Peyer's patch (tissue), 4 donors: Measurements from ENCODE around the gene FTO. TPM values are rescaled to one million over a fixed set of nuclear protein-coding genes. Genes with fewer than 3 reads are reported as not detected.

Experiments
- DNase-seq, 3 donors: peaks; one replicate each; pipeline ENCODE4 v3.0.0-alpha.2; 2017 to 2019
- H3K27ac ChIP-seq, 4 donors: fragments of 200-600 bp; sonication (generic); one replicate each; pipeline ENCODE4 v1.5.1; 2016 to 2019
- H3K27me3 ChIP-seq, 2 donors: fragments of 200-600 bp; sonication (generic); one replicate each; pipeline ENCODE4 v1.5.1; 2019
- H3K36me3 ChIP-seq, 3 donors: fragments of 200-600 bp; sonication (generic); one replicate each; pipeline ENCODE4 v1.5.1; 2016 to 2019
- H3K4me1 ChIP-seq, 4 donors: fragments of 200-600 bp; sonication (generic); one replicate each; pipeline ENCODE4 v1.5.1; 2016 to 2019
- H3K4me3 ChIP-seq, 4 donors: fragments of 200-600 bp; sonication (generic); 1 replicate in 3 of 4; 2 replicates in 1 of 4; pipeline ENCODE4 v1.5.1; 2016 to 2019; ENCODE audit warnings: mild to moderate bottlenecking in 1 of 4
- H3K9me3 ChIP-seq, 4 donors: fragments of 200-600 bp; sonication (generic); one replicate each; pipeline ENCODE4 v1.5.1; 2016 to 2019; ENCODE audit warnings: mild to moderate bottlenecking in 1 of 4
- POLR2A ChIP-seq, 2 donors: fragments of 450-650 bp; IDR thresholded peaks; one replicate each; pipeline ENCODE4 v1.5.1; 2017; ENCODE audit warnings: antibody characterized with exemption in 2 of 2, mild to moderate bottlenecking in 2 of 2, moderate library complexity in 2 of 2
- total RNA-seq, 4 donors: library from RNA; depleted of rRNA; stranded (reverse); fragments of >200 nt; gene quantifications; one replicate each; pipeline ENCODE4 v1.1.0, GENCODE V29; 2016
- TF ChIP-seq, protein P1 (sequence below), 6 experiments: fragments of 450-650 bp in 4 of 6; fragments of 200-600 bp in 2 of 6; sonication (generic) in 1 of 6; IDR thresholded peaks; one replicate each; pipeline ENCODE4 v1.5.1; 2017 to 2019; ENCODE audit warnings: antibody characterized with exemption in 6 of 6, mild to moderate bottlenecking in 3 of 6, moderate library complexity in 1 of 6

Gene FTO
- total RNA-seq, 4 donors from 2014 or later: 37.0 to 95.7 (median 45.1) TPM

DNA sequence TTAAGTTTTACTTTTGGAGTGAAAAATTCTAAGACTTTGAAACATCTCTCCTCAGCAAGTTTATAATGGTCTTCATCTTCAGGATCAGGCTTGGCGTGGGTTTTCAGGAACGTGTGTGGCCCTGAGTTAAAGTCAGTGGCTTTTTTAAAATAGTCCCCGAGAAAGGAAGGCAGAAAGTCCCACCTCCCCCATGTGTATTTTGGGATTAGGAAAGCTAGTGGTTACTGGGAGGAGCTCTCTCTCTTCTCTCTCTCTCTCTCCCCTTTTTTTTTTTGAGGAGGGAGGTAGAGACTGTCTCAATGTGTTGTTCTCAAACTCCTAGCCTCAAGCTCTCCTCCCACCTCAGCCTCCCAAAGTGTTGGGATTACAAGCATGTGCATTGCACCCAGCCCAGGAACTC is 369.4 kb downstream of the FTO start:
- no peak for DNase-seq
- Histone ChIP-seq H3K4me1 (no peaks in the 10 kb centered on the region), H3K4me3 (no peak overlapping the region), H3K27ac (no peak overlapping the region), H3K36me3 (no peaks in the 10 kb centered on the region), H3K27me3 (no peaks in the 10 kb centered on the region), H3K9me3 (no peaks in the 10 kb centered on the region)
- TF ChIP-seq POLR2A (IDR thresholded peaks at IDR 0.05): no peak
- TF ChIP-seq, protein P1, sequence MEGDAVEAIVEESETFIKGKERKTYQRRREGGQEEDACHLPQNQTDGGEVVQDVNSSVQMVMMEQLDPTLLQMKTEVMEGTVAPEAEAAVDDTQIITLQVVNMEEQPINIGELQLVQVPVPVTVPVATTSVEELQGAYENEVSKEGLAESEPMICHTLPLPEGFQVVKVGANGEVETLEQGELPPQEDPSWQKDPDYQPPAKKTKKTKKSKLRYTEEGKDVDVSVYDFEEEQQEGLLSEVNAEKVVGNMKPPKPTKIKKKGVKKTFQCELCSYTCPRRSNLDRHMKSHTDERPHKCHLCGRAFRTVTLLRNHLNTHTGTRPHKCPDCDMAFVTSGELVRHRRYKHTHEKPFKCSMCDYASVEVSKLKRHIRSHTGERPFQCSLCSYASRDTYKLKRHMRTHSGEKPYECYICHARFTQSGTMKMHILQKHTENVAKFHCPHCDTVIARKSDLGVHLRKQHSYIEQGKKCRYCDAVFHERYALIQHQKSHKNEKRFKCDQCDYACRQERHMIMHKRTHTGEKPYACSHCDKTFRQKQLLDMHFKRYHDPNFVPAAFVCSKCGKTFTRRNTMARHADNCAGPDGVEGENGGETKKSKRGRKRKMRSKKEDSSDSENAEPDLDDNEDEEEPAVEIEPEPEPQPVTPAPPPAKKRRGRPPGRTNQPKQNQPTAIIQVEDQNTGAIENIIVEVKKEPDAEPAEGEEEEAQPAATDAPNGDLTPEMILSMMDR (IDR thresholded peaks at IDR 0.05): no peak

GRCh38 chr16:54075446-54075845 is 371.5 kb downstream of the FTO start:
- Histone ChIP-seq H3K27ac (no peak overlapping the region), H3K4me1 (no peaks in the 10 kb centered on the region), H3K4me3 (no peak overlapping the region), H3K36me3 (no peaks in the 10 kb centered on the region), H3K9me3 (no peaks in the 10 kb centered on the region), H3K27me3 (no peaks in the 10 kb centered on the region)
- TF ChIP-seq, protein P1 (IDR thresholded peaks at IDR 0.05): no peak
- TF ChIP-seq POLR2A (IDR thresholded peaks at IDR 0.05): no peak
- DNase-seq: no peak

DNA sequence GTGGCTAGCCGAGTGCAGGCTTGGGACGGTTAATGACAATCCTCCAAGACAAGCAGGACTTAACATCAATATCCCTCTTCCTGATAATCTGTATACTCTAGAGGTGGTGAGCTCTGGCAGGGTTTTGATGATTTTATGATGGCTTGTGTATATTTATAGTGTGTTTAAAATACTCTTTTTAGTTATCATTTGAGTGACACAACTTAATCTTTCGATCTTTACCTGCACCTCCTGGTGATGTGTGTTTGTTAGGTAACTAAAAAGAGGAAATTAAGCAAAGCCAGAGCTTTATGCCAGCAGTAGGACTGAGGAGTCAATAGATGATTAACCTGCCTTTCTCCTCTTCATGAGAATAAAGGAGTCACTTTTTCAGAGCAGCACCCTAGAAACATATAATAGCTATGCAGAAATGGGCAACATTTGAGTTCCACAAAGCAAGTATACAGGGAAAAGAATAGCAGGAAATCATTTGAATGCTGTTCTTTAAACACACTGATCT is 372.1 kb downstream of the FTO start:
- Histone ChIP-seq H3K27ac (no peak overlapping the region), H3K27me3 (no peaks in the 10 kb centered on the region)

DNA sequence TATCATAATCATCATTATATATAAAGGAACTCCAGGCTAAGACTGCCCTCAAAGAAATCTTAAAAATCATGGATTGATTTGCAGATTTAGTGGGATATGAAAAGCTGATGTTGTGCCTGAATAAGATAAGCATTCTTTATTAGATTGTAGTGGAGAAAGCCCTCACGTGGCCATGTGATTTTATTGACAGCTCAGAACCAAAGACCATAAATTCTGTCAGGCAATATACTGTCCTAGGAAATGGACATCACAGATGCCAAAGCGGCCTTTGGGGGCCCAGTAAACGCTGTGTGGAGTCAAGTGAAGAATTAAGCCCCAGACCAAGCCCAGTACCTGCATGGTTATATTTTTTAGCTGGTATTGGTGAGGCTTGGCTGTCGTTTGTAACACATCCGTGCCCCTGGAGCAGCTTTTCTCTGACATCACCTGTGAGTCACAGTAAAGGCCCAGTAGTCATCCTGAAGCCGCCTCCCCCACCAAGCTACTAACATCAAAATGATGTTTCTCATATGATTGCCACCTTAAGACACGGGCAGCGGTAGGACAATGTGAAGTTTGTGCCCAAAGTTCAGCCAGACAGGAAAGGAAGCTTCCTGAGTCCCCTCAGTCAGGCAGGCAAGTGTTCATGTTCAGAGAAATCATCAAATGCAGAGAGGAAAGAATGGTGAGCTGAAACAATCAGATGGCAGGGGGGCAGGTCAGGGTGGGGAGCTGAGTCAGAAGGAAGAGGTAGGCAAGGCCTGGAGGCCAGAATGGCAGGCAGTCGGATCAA is 373.3 kb downstream of the FTO start:
- no peak for TF ChIP-seq POLR2A (IDR thresholded peaks at IDR 0.05)
- TF ChIP-seq, protein P1 (IDR thresholded peaks at IDR 0.05): no peak
- DNase-seq: no peak
- Histone ChIP-seq H3K9me3 (no peaks in the 10 kb centered on the region), H3K4me1 (no peaks in the 10 kb centered on the region), H3K27me3 (no peaks in the 10 kb centered on the region), H3K4me3 (no peak overlapping the region), H3K36me3 (no peaks in the 10 kb centered on the region), H3K27ac (no peak overlapping the region)

More for the DNA sequence above, 372.1 kb downstream of the FTO start:
- DNase-seq: no peak
- Histone ChIP-seq H3K4me3 (no peak overlapping the region), H3K36me3 (no peaks in the 10 kb centered on the region), H3K4me1 (no peaks in the 10 kb centered on the region), H3K9me3 (no peaks in the 10 kb centered on the region)
- TF ChIP-seq POLR2A (IDR thresholded peaks at IDR 0.05): no peak
- TF ChIP-seq, protein P1 (IDR thresholded peaks at IDR 0.05): no peak

- no peak for DNase-seq
- Histone ChIP-seq H3K36me3 (no peaks in the 10 kb centered on the region), H3K4me1 (no peaks in the 10 kb centered on the region), H3K9me3 (no peaks in the 10 kb centered on the region), H3K27me3 (no peaks in the 10 kb centered on the region), H3K27ac (no peak overlapping the region), H3K4me3 (no peak overlapping the region)
- TF ChIP-seq, protein P1 (IDR thresholded peaks at IDR 0.05): no peak
- TF ChIP-seq POLR2A (IDR thresholded peaks at IDR 0.05): no peak
These were observed 376.6 kb downstream of the FTO start for GRCh38 chr16:54080524-54081008.
